WTC11 (cell line): Measurements from ENCODE around the gene PPP2R2C. TPM values are rescaled to one million over a fixed set of nuclear protein-coding genes. Genes with fewer than 3 reads are reported as not detected.

ENCODE experiments used
- ATAC-seq: fragments of 200-7000 bp; cut with Tn5 transposase; 2 replicates; pipeline ENCODE4 v1.10.0; 2021; ENCODE audit warnings: mild to moderate bottlenecking, moderate library complexity
- CTCF ChIA-PET: fragments of 300-600 bp; sonication (Branson Sonifier 250); formaldehyde crosslinking; loops from one replicate; lab custom pipeline; 2021; ENCODE audit warnings: antibody characterized with exemption; lab: Charles Lee
- POLR2A ChIA-PET: fragments of 350-600 bp; sonication (Branson Sonifier 250); formaldehyde crosslinking; loops from one replicate; lab custom pipeline; 2021; ENCODE audit warnings: antibody characterized with exemption; lab: Charles Lee
- DNase-seq: peaks from one replicate; pipeline ENCODE4 v3.0.0; 2021; ENCODE audit warnings: low spot score
- H3K27ac Mint-ChIP-seq: 2 replicates; pipeline ENCODE4 v1.8.0; 2021; ENCODE audit warnings: mixed read lengths
- H3K27me3 Mint-ChIP-seq: 2 replicates; pipeline ENCODE4 v1.8.0; 2021; ENCODE audit warnings: low read depth, mild to moderate bottlenecking, moderate library complexity, mixed read lengths
- H3K36me3 Mint-ChIP-seq: 2 replicates; pipeline ENCODE4 v1.8.0; 2021; ENCODE audit warnings: mixed read lengths
- H3K4me1 Mint-ChIP-seq: 2 replicates; pipeline ENCODE4 v1.8.0; 2022; ENCODE audit warnings: mixed read lengths
- H3K4me3 Mint-ChIP-seq: 2 replicates; pipeline ENCODE4 v1.8.0; 2021; ENCODE audit warnings: mild to moderate bottlenecking, moderate library complexity, mixed read lengths
- H3K9me3 Mint-ChIP-seq: 2 replicates; pipeline ENCODE4 v1.8.0; 2021; ENCODE audit warnings: mixed read lengths
- ATF6 ChIP-seq: sonication (generic); formaldehyde crosslinking; IDR thresholded peaks from 2 replicates; pipeline ENCODE4 v1.8.1; 2023; ENCODE audit warnings: mild to moderate bottlenecking, missing genetic modification reagents
- CBFB ChIP-seq: sonication (generic); formaldehyde crosslinking; IDR thresholded peaks from 2 replicates; pipeline ENCODE4 v1.8.1; 2022; ENCODE audit warnings: mild to moderate bottlenecking, low read depth, missing genetic modification reagents
- E2F4 ChIP-seq: sonication (generic); formaldehyde crosslinking; IDR thresholded peaks from 2 replicates; pipeline ENCODE4 v1.8.1; 2022; ENCODE audit warnings: low read depth, mild to moderate bottlenecking, moderate library complexity, missing genetic modification reagents, borderline replicate concordance
- ESRRA ChIP-seq: sonication (generic); formaldehyde crosslinking; IDR thresholded peaks from 2 replicates; pipeline ENCODE4 v1.8.1; 2022; ENCODE audit warnings: mild to moderate bottlenecking, missing genetic modification reagents, borderline replicate concordance
- ETV6 ChIP-seq: sonication (generic); formaldehyde crosslinking; IDR thresholded peaks from 2 replicates; pipeline ENCODE4 v1.8.1; 2022; ENCODE audit warnings: mild to moderate bottlenecking, missing genetic modification reagents
- FOXJ3 ChIP-seq: sonication (generic); formaldehyde crosslinking; IDR thresholded peaks from 2 replicates; pipeline ENCODE4 v1.9.0; 2021; ENCODE audit warnings: missing genetic modification reagents, mild to moderate bottlenecking, borderline replicate concordance
- GABPB1 ChIP-seq: sonication (generic); formaldehyde crosslinking; IDR thresholded peaks from 2 replicates; pipeline ENCODE4 v1.8.1; 2023; ENCODE audit warnings: mild to moderate bottlenecking, missing genetic modification reagents
- GRHL2 ChIP-seq: fragments of 250-450 bp; sonication (Bioruptor Pico); IDR thresholded peaks from 2 replicates; pipeline ENCODE4 v1.8.0; 2022; ENCODE audit warnings: mild to moderate bottlenecking, moderate library complexity; ENCODE audit not compliant: insufficient replicate concordance, severe bottlenecking
- JAZF1 ChIP-seq: fragments of 250-450 bp; sonication (Bioruptor Pico); IDR thresholded peaks from 2 replicates; pipeline ENCODE4 v1.9.0; 2021; ENCODE audit warnings: moderate library complexity, mild to moderate bottlenecking, inconsistent platforms
- MLX ChIP-seq: sonication (generic); formaldehyde crosslinking; IDR thresholded peaks from 2 replicates; pipeline ENCODE4 v1.8.1; 2023; ENCODE audit warnings: mild to moderate bottlenecking, missing genetic modification reagents, moderate library complexity
- MXD4 ChIP-seq: fragments of 250-450 bp; sonication (Bioruptor Pico); IDR thresholded peaks from 2 replicates; pipeline ENCODE4 v1.8.0; 2021; ENCODE audit warnings: mild to moderate bottlenecking, moderate library complexity, borderline replicate concordance
- NR2C2 ChIP-seq: sonication (generic); formaldehyde crosslinking; IDR thresholded peaks from 2 replicates; pipeline ENCODE4 v1.8.0; 2022; ENCODE audit warnings: mild to moderate bottlenecking, missing genetic modification reagents
- NR3C1 ChIP-seq: sonication (generic); formaldehyde crosslinking; conservative IDR thresholded peaks from 2 replicates; pipeline ENCODE4 v1.8.1; 2023; ENCODE audit warnings: low read depth, mild to moderate bottlenecking, missing genetic modification reagents
- PREB ChIP-seq: sonication (generic); formaldehyde crosslinking; IDR thresholded peaks from 2 replicates; pipeline ENCODE4 v1.8.1; 2022; ENCODE audit warnings: mild to moderate bottlenecking, missing genetic modification reagents, moderate library complexity, borderline replicate concordance
- PRRX2 ChIP-seq: fragments of 250-450 bp; sonication (Bioruptor Pico); IDR thresholded peaks from 2 replicates; pipeline ENCODE4 v1.8.0; 2021; ENCODE audit warnings: mild to moderate bottlenecking
- SMAD4 ChIP-seq: sonication (generic); formaldehyde crosslinking; IDR thresholded peaks from 2 replicates; pipeline ENCODE4 v1.8.0; 2022; ENCODE audit warnings: mild to moderate bottlenecking, missing genetic modification reagents
- SP1 ChIP-seq: sonication (generic); formaldehyde crosslinking; conservative IDR thresholded peaks from 2 replicates; pipeline ENCODE4 v1.8.1; 2022; ENCODE audit warnings: missing genetic modification reagents
- TP53 ChIP-seq: sonication (generic); formaldehyde crosslinking; IDR thresholded peaks from 2 replicates; pipeline ENCODE4 v1.8.1; 2023; ENCODE audit warnings: mild to moderate bottlenecking, missing genetic modification reagents
- USF2 ChIP-seq: sonication (generic); formaldehyde crosslinking; IDR thresholded peaks from 2 replicates; pipeline ENCODE4 v1.8.1; 2023; ENCODE audit warnings: mild to moderate bottlenecking, missing genetic modification reagents, moderate library complexity
- ZMAT4 ChIP-seq: fragments of 250-450 bp; sonication (Bioruptor Pico); IDR thresholded peaks from 2 replicates; pipeline ENCODE4 v1.9.0; 2021; ENCODE audit warnings: mild to moderate bottlenecking
- ZNF317 ChIP-seq: sonication (generic); formaldehyde crosslinking; IDR thresholded peaks from 2 replicates; pipeline ENCODE4 v1.8.1; 2023; ENCODE audit warnings: low read depth, mild to moderate bottlenecking, moderate library complexity, missing genetic modification reagents, borderline replicate concordance
- ZNF532 ChIP-seq: fragments of 250-450 bp; sonication (Bioruptor Pico); IDR thresholded peaks from 2 replicates; pipeline ENCODE4 v1.9.0; 2021; ENCODE audit warnings: mild to moderate bottlenecking, borderline replicate concordance
- total RNA-seq: library from RNA; stranded (reverse); gene quantifications from 3 replicates; pipeline ENCODE4 v1.2.3, GENCODE V29; 2021

PPP2R2C gene
- total RNA-seq, 1 experiment from 2014 or later = 11.5 TPM

GRCh38 chr4:6339818-6340445 lies 132.5 kb downstream of the PPP2R2C start:
- TF ChIP-seq NR3C1 = no peak
- no peak for TF ChIP-seq GABPB1 (CRISPR knock-in tag)
- TF ChIP-seq USF2 (CRISPR knock-in tag) = no peak
- no peak for TF ChIP-seq E2F4 (CRISPR knock-in tag)
- TF ChIP-seq PREB (CRISPR knock-in tag) = no peak
- no peak for TF ChIP-seq MXD4 (CRISPR knock-in tag)
- no peak for TF ChIP-seq GRHL2 (CRISPR knock-in tag)
- TF ChIP-seq SMAD4 (CRISPR knock-in tag) = no peak
- TF ChIP-seq ATF6 (CRISPR knock-in tag) = no peak
- TF ChIP-seq ESRRA (CRISPR knock-in tag) = no peak
- TF ChIP-seq MLX (CRISPR knock-in tag) = no peak
- no peak for TF ChIP-seq ETV6 (CRISPR knock-in tag)
- no peak for TF ChIP-seq CBFB (CRISPR knock-in tag)
- peaks cover 1% of the 10 kb centered on the region for H3K9me3 Mint-ChIP-seq
- POLR2A ChIA-PET = interaction anchor here (0.5 kb wide), 1 partner anchor 42 kb away, joined by 3 read pairs; no protein-coding TSS in a partner anchor

GRCh38 chr4:6338951-6339817 lies 133.2 kb downstream of the PPP2R2C start:
- DNase-seq (no peak), ATAC-seq (no peak)
- Mint-ChIP-seq H3K27me3 (no peaks in the 10 kb centered on the region; the same call in 1 of the 2 replicates), H3K27ac (no peak overlapping the region), H3K4me1 (peaks cover 24% of the 10 kb centered on the region)
- no peak for TF ChIP-seq ZNF317 (CRISPR knock-in tag)
- no peak for TF ChIP-seq SP1
- no peak for TF ChIP-seq ZNF532 (CRISPR knock-in tag)
- TF ChIP-seq TP53 (CRISPR knock-in tag) = no peak
- no peak for TF ChIP-seq CBFB (CRISPR knock-in tag)
- no peak for TF ChIP-seq ZMAT4
- TF ChIP-seq JAZF1 (CRISPR knock-in tag) = no peak
- no peak for TF ChIP-seq FOXJ3 (CRISPR knock-in tag)
- TF ChIP-seq NR2C2 (CRISPR knock-in tag) = no peak
- TF ChIP-seq PRRX2 = no peak
- TF ChIP-seq, all 79 proteins: peak for 0
- ChIA-PET CTCF (interaction anchor here (1.7 kb wide), 1 partner anchor 8 kb away, joined by 17 read pairs; no protein-coding TSS in a partner anchor), POLR2A (no interaction called here)
- Mint-ChIP-seq H3K36me3 (peaks cover 2% of the 10 kb centered on the region), H3K9me3 (peaks cover 7% of the 10 kb centered on the region), H3K4me3 (no peak overlapping the region)

More at GRCh38 chr4:6339818-6340445, 132.5 kb downstream of the PPP2R2C start:
- Mint-ChIP-seq H3K36me3 (peaks cover under 1% of the 10 kb centered on the region), H3K4me1 (peaks cover 24% of the 10 kb centered on the region), H3K27me3 (no peaks in the 10 kb centered on the region; the same call in 1 of the 2 replicates), H3K4me3 (no peak overlapping the region), H3K27ac (no peak overlapping the region)
- CTCF ChIA-PET = interaction anchor here (0.7 to 1.7 kb wide), 4 partner anchors 8 to 206 kb away, joined by 3 to 17 read pairs (median 4); no protein-coding TSS in a partner anchor
- ATAC-seq (no peak), DNase-seq (no peak)
